Ishikawa (cell line): ENCODE data around the gene STXBP5.

Experiments
- CEBPB ChIP-seq: IDR thresholded peaks from 2 replicates; pipeline ENCODE4 v1.6.1; 2012
- CREB1 ChIP-seq: IDR thresholded peaks from 2 replicates; pipeline ENCODE4 v1.6.1; 2012; ENCODE audit warnings: low read depth
- EGR1 ChIP-seq: IDR thresholded peaks from 2 replicates; pipeline ENCODE4 v1.6.1; 2012
- EP300 ChIP-seq: IDR thresholded peaks from 2 replicates; pipeline ENCODE4 v1.6.1; 2012; ENCODE audit warnings: borderline replicate concordance
- MAX ChIP-seq: IDR thresholded peaks from 2 replicates; pipeline ENCODE4 v1.6.1; 2012
- NFIC ChIP-seq: IDR thresholded peaks from 2 replicates; pipeline ENCODE4 v1.6.1; 2012
- RAD21 ChIP-seq: IDR thresholded peaks from 2 replicates; pipeline ENCODE4 v1.6.1; 2012; ENCODE audit warnings: low read depth
- REST ChIP-seq: IDR thresholded peaks from 2 replicates; pipeline ENCODE4 v1.6.1; 2012; ENCODE audit warnings: low read depth, mild to moderate bottlenecking
- TCF12 ChIP-seq: IDR thresholded peaks from 2 replicates; pipeline ENCODE4 v1.6.1; 2012; ENCODE audit warnings: low read depth
- TEAD4 ChIP-seq: IDR thresholded peaks from 2 replicates; pipeline ENCODE4 v1.6.1; 2012
- YY1 ChIP-seq: IDR thresholded peaks from 2 replicates; pipeline ENCODE4 v1.6.1; 2012; ENCODE audit warnings: low read depth
- ZBTB7A ChIP-seq: IDR thresholded peaks from 2 replicates; pipeline ENCODE4 v1.6.1; 2012; ENCODE audit warnings: low read depth
- TF ChIP-seq, protein P1 (sequence below): IDR thresholded peaks from 2 replicates; pipeline ENCODE4 v1.6.1; 2012

- no peak for TF ChIP-seq RAD21
- TF ChIP-seq MAX: no peak
- TF ChIP-seq EP300: no peak
- TF ChIP-seq YY1: no peak
- no peak for TF ChIP-seq CEBPB
- TF ChIP-seq CREB1: no peak
- no peak for TF ChIP-seq NFIC
- no peak for TF ChIP-seq EGR1
- no peak for TF ChIP-seq TEAD4
- no peak for TF ChIP-seq REST
- TF ChIP-seq TCF12: no peak
- TF ChIP-seq ZBTB7A: no peak
- TF ChIP-seq, protein P1, sequence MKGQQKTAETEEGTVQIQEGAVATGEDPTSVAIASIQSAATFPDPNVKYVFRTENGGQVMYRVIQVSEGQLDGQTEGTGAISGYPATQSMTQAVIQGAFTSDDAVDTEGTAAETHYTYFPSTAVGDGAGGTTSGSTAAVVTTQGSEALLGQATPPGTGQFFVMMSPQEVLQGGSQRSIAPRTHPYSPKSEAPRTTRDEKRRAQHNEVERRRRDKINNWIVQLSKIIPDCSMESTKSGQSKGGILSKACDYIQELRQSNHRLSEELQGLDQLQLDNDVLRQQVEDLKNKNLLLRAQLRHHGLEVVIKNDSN: no peak
Observed at GRCh38 chr6:147325557-147325956, 121.3 kb downstream of the STXBP5 start.
